Activated CD8-positive, alpha-beta memory T cell treated with anti-CD3 and anti-CD28 coated beads for 24 hours (primary cell): Measurements from ENCODE around the gene GARIN5A.

ENCODE experiments used
- DNase-seq: peaks from one replicate; pipeline ENCODE4 v3.0.0-alpha.2; 2020

Gene GARIN5A

DNA sequence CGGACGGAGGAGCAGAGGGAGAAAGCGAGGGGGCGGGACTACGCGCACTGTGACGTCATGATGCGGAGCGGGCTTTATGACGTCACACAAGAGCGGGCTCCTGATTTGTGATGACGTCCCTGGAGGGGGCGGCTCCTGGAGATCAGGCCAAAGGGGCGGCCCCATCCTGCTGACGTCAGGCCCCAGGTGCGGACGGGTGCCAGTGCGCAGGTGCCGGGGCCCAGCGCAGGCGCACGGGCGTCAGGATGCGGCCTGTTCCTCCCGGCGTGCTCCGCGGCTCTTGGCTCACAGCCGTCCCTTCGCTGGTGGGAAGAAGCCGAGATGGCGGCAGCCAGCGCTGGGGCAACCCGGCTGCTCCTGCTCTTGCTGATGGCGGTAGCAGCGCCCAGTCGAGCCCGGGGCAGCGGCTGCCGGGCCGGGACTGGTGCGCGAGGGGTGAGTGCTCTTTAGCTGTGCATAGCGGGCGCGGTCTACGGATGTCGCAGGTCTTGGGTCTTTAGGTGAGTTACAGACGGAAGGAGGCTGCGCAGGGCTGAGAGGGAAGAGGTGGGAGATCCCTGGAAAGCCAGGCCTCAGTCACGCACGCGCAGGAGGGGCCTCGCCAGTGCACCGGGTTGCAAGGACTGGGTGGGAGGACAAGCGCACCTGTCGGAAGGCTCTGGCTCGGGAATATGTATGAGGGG is at the start of gene GARIN5A, which contains the start of gene EMC10:
Gene GARIN5A (minus strand): TSS at position 625 of the 683 bp plus-strand sequence. CDS start 460 bp downstream, at position 165.
Gene EMC10 (plus strand): TSS at position 284 of the 683 bp plus-strand sequence. CDS start 38 bp downstream, at position 322.
- peak; percentile 95 for DNase-seq

GRCh38 chr19:50522881-50523280 is 46.2 kb upstream of the GARIN5A start:
- DNase-seq = no peak

GRCh38 chr19:50520822-50521465 is 44.3 kb upstream of the GARIN5A start:
- no peak for DNase-seq

DNA sequence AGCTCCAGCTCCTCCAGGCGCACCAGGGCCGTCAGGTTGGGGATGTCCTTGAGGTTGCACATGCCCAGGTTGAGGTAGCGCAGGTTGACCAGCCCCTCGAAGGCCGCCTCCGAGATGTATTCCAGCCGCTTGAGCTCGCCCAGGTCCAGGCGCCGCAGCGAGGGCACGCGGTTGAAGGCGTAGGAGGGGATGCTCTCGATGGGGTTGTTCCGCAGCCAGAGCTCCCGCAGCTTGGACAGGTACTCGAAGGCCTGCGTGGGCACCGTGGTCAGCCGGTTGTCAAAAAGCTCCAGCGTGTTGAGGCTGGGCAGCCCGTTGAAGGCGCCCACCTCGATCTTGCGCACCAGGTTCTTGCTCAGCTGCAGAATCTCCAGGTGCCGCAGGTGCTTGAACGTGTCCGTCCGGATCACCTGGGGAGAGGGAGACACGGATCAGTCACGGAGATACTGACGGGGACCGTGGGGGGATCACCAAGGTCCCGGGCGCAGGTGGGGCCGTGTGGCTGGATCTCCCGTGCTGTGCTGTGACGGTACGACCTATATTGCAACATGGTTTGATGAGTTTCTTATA is 42.4 kb upstream of the GARIN5A start:
- DNase-seq = no peak

GRCh38 chr19:50518091-50519005 is 41.7 kb upstream of the GARIN5A start:
- no peak for DNase-seq

- DNase-seq = no peak
Measured at GRCh38 chr19:50517704-50518075, 41.0 kb upstream of the GARIN5A start.

DNA sequence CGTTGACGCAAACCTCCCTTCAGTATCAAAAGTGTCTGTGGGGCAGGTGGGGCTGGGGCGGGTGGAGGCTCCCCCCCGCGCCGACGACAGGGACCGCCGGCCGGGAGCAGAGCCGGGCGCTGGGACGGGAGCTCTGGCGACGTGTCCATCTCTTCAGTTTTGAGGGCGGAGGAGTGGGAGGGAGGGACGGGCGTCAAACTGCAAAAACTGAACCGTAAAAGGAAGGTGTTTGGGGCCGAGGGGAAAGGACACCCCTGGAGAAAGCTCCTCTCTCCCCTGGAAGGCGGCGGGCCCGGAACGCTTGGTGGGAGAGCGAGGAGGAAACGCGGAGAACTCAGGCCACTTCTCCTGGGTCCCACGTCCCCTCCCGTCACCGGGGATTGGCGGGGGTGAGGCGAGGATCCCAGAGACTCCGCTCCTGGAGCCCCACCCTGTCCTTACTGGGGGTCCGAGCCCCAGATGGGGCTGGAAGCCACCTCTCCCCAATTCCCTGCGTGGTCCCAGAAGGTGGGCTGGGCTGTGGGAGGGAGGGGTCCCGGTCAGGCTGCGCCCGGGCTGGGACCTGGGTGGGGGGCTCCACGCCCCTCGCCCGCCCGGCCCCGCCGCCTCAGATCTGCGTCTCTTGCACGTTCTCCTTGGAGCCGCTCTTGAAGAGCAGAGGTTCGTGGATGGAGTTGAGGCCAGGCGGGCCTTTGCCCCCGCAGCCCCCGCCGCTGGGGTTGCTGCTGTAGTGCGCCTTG is 40.5 kb upstream of the GARIN5A start:
- no peak for DNase-seq

GRCh38 chr19:50516456-50516855 is 39.8 kb upstream of the GARIN5A start:
- no peak for DNase-seq

- no peak for DNase-seq
Measured at GRCh38 chr19:50515168-50515561, 38.5 kb upstream of the GARIN5A start.

DNA sequence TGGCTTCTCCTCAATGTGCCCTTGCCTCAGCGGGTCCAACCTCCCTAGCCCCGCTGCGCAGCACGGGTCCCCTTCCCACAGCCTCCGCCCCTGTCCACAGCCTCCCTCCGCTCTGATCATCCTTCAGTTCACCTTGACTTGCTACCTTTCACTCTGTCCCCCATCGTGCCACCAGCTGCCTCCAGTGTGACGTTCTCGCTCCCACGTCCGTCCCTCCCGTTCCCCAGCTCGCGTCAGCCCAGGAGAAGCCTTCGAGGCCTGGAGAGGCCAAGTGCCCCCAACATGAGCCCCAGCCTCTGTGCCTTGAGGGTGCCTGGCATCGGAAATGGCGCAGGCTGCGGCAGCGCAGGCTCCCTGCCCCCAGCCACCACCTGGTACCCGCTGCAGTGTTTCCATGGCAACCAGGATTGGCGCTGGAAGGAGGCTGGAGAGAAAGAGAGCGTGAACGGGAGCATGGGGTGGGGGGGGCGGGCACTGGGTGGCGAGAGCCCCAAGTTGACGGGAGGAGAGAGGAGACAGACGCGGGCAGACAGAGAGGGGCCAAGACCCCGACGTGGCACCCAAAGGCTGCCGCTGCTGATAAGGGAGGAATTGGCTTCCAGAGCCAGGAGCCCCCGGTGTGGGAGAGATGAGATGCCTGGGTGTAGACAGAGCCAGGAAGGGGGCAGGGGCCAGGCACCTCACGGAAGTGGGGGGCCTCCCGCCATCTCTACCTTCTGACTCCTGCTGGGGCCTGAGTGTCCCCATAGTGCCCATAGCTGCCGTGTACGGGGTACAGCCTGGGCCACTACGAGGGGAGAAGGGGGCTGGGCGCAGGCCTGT is 37.9 kb upstream of the GARIN5A start:
- DNase-seq = no peak

- DNase-seq = no peak
Measured at GRCh38 chr19:50513746-50514345, 37.2 kb upstream of the GARIN5A start, which contains the start of gene ASPDH. ASPDH (minus strand) TSS chr19:50513913; CDS start chr19:50513823, 90 bp downstream.

- DNase-seq = no peak
Measured at GRCh38 chr19:50512999-50513745, 36.5 kb upstream of the GARIN5A start.

- DNase-seq = no peak
Measured at GRCh38 chr19:50512112-50512998, 35.7 kb upstream of the GARIN5A start.

- peak; percentile 97 for DNase-seq
Measured at GRCh38 chr19:50511069-50511822, 34.6 kb upstream of the GARIN5A start, which contains the start of gene JOSD2. JOSD2 (minus strand) TSS chr19:50511191; CDS start chr19:50510431, 760 bp downstream.

- no peak for DNase-seq
Measured at GRCh38 chr19:50510700-50511068, 34.0 kb upstream of the GARIN5A start.

DNA sequence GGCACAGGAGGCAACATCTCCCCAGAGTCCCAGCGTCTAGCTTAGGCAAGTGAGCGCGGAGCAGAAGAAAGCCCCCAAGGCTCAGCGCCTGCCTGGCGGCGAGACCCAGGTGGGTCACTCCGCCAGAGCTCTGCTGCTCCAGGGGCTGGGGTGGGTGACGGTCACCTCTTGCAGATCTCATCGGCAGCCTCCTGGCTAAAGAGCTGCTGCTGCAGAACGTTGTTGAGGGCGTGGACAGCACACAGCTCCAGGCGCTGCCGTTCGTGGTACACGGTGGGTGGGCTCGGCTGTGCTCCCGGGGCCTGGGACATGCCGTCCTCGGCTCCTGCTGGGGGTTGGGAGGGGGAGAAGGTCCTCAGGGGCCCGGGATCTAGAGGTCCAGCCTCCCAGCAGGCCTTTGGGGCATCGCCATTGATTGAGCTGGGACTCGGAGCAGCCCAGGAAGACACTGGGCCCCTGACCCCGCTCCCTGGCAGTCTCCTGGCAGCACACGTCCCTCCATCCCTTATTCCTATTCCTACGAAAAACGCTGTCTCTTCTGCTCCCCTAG is 33.5 kb upstream of the GARIN5A start:
- DNase-seq = no peak

GRCh38 chr19:50509366-50509765 is 32.7 kb upstream of the GARIN5A start:
- no peak for DNase-seq

- DNase-seq = no peak
Measured at GRCh38 chr19:50508843-50509190, 32.2 kb upstream of the GARIN5A start.
